SK-N-SH (cell line): ENCODE data around the gene LRRC17. TPM values are rescaled to one million over a fixed set of nuclear protein-coding genes. Genes with fewer than 3 reads are reported as not detected.

Source experiments
- CTCF ChIA-PET: fragments of 300-600, 350-600 bp; formaldehyde crosslinking; extraction: SDS; loops from one replicate; lab custom pipeline; 2021; lab: Yijun Ruan, JAX
- POLR2A ChIA-PET: fragments of 350-600 bp; sonication (Branson Sonifier 250); formaldehyde crosslinking; extraction: SDS; loops from one replicate; lab custom pipeline; 2020; ENCODE audit warnings: antibody characterized with exemption, inconsistent platforms; lab: Yijun Ruan, JAX
- DNase-seq: peaks from one replicate; pipeline ENCODE4 v3.0.0; 2012
- H2AFZ ChIP-seq: fragments of 200-600 bp; sonication (generic); 2 replicates; pipeline ENCODE4 v1.8.1; 2016; ENCODE audit warnings: antibody characterized with exemption, mild to moderate bottlenecking, low read depth
- H3F3A ChIP-seq: fragments of 200-600 bp; sonication (generic); replicated peaks from 2 replicates; pipeline ENCODE3; 2016; ENCODE audit warnings: antibody characterized with exemption, mild to moderate bottlenecking; ENCODE audit not compliant: insufficient read depth
- H3K27ac ChIP-seq, 2 experiments: fragments of 200-500 bp in 1 of 2; fragments of 200-600 bp in 1 of 2; sonication (Bioruptor generic) in 1 of 2; sonication (generic), shearing (Covaris generic) in 1 of 2; 2 replicates each; pipeline versions ENCODE4 v1.5.1 to v1.6.1; 2014 to 2016; ENCODE audit warnings: low read depth in 2 of 2, inconsistent platforms in 1 of 2, low read length in 1 of 2, mild to moderate bottlenecking in 1 of 2, mixed read lengths in 1 of 2
- H3K27me3 ChIP-seq: fragments of 200-600 bp; sonication (generic), shearing (Covaris generic); 2 replicates; pipeline ENCODE4 v1.6.1; 2016; ENCODE audit warnings: mixed run types; ENCODE audit not compliant: insufficient read depth
- H3K36me3 ChIP-seq, 2 experiments: fragments of 200-500 bp in 1 of 2; fragments of 200-600 bp in 1 of 2; sonication (Bioruptor generic) in 1 of 2; sonication (generic) in 1 of 2; replicated peaks in 1 of 2; 2 replicates each; pipeline versions ENCODE3 to v1.5.1; 2014 to 2016; ENCODE audit warnings: low read length in 1 of 2, mild to moderate bottlenecking in 1 of 2; ENCODE audit not compliant: insufficient read depth in 2 of 2, control insufficient read depth in 1 of 2
- H3K4me1 ChIP-seq, 2 experiments: fragments of 200-500 bp in 1 of 2; fragments of 200-600 bp in 1 of 2; sonication (Bioruptor generic) in 1 of 2; sonication (generic), shearing (Covaris generic) in 1 of 2; 2 replicates each; pipeline versions ENCODE4 v1.5.1 to v1.6.1; 2014 to 2016; ENCODE audit warnings: low read depth in 1 of 2, low read length in 1 of 2, mixed run types in 1 of 2; ENCODE audit not compliant: insufficient read depth in 2 of 2, control insufficient read depth in 1 of 2
- H3K4me2 ChIP-seq: fragments of 200-600 bp; sonication (generic), shearing (Covaris generic); 2 replicates; pipeline ENCODE4 v1.6.1; 2017; ENCODE audit warnings: mixed run types
- H3K4me3 ChIP-seq, 2 experiments: fragments of 200-500 bp in 1 of 2; fragments of 200-600 bp in 1 of 2; sonication (Bioruptor generic) in 1 of 2; sonication (generic), shearing (Covaris generic) in 1 of 2; 2 replicates each; pipeline versions ENCODE4 v1.5.1 to v1.8.1; 2014 to 2016; ENCODE audit warnings: low read depth in 2 of 2, inconsistent platforms in 1 of 2, low read length in 1 of 2, mild to moderate bottlenecking in 1 of 2, mixed read lengths in 1 of 2, moderate library complexity in 1 of 2
- H3K79me2 ChIP-seq: fragments of 200-600 bp; sonication (generic); 2 replicates; pipeline ENCODE4 v1.8.1; 2017; ENCODE audit warnings: mild to moderate bottlenecking; ENCODE audit not compliant: insufficient read depth
- H3K9ac ChIP-seq: fragments of 200-600 bp; sonication (generic); 2 replicates; pipeline ENCODE4 v1.6.1; 2017; ENCODE audit warnings: mixed run types
- H3K9me2 ChIP-seq: fragments of 200-600 bp; sonication (generic); 2 replicates; pipeline ENCODE4 v1.6.1; 2017; ENCODE audit warnings: mixed run types
- H3K9me3 ChIP-seq: fragments of 200-600 bp; sonication (generic); 2 replicates; pipeline ENCODE4 v1.6.1; 2017; ENCODE audit warnings: mixed run types, mild to moderate bottlenecking, moderate library complexity
- H4K20me1 ChIP-seq: fragments of 200-600 bp; sonication (generic); 2 replicates; pipeline ENCODE4 v1.6.1; 2017; ENCODE audit warnings: mild to moderate bottlenecking, mixed run types; ENCODE audit not compliant: insufficient read depth
- CTCF ChIP-seq: fragments of 200-600 bp; sonication (generic); IDR thresholded peaks from 2 replicates; pipeline ENCODE4 v1.6.1; 2017; ENCODE audit warnings: antibody characterized with exemption, mild to moderate bottlenecking, moderate library complexity
- EP300 ChIP-seq, 2 experiments: IDR thresholded peaks; 2 replicates each; pipeline versions ENCODE4 v1.4.0 to v1.6.1; 2012; ENCODE audit warnings: borderline replicate concordance in 1 of 2, low read depth in 1 of 2, low read length in 1 of 2
- EZH2phosphoT487 ChIP-seq: fragments of 200-600 bp; sonication (generic); IDR thresholded peaks from 2 replicates; pipeline ENCODE4 v1.6.1; 2017; ENCODE audit warnings: low read depth, mixed run types, mild to moderate bottlenecking, antibody characterized with exemption, moderate library complexity, borderline replicate concordance
- FOXJ3 ChIP-seq: sonication (generic); formaldehyde crosslinking; IDR thresholded peaks from 2 replicates; pipeline ENCODE4 v1.5.1; 2020; ENCODE audit warnings: mild to moderate bottlenecking, missing genetic modification reagents
- GABPA ChIP-seq: IDR thresholded peaks from 2 replicates; pipeline ENCODE4 v1.4.0; 2012; ENCODE audit warnings: low read depth, mild to moderate bottlenecking
- IRF3 ChIP-seq: fragments of 150-350 bp; IDR thresholded peaks from 2 replicates; pipeline ENCODE4 v1.6.1; 2016; ENCODE audit warnings: mild to moderate bottlenecking, low read depth, low read length
- JUND ChIP-seq: IDR thresholded peaks from 2 replicates; pipeline ENCODE4 v1.4.0; 2012
- MXI1 ChIP-seq: IDR thresholded peaks from 2 replicates; pipeline ENCODE4 v1.6.1; 2012; ENCODE audit warnings: mild to moderate bottlenecking, low read depth, low read length, improper control_type of control experiment
- PBX3 ChIP-seq: IDR thresholded peaks from 2 replicates; pipeline ENCODE4; 2012
- POLR2AphosphoS5 ChIP-seq: IDR thresholded peaks from 2 replicates; pipeline ENCODE4 v1.6.1; 2012; ENCODE audit warnings: low read depth, low read length
- RAD21 ChIP-seq: IDR thresholded peaks from 2 replicates; pipeline ENCODE4 v1.6.1; 2012; ENCODE audit warnings: mild to moderate bottlenecking, low read length
- RXRA ChIP-seq: IDR thresholded peaks from 2 replicates; pipeline ENCODE4 v1.4.0; 2012; ENCODE audit warnings: low read depth, mild to moderate bottlenecking, borderline replicate concordance
- SMC3 ChIP-seq: IDR thresholded peaks from 2 replicates; pipeline ENCODE4 v1.6.1; 2012; ENCODE audit warnings: low read depth, low read length, improper control_type of control experiment
- TCF12 ChIP-seq: IDR thresholded peaks from 2 replicates; pipeline ENCODE4 v1.4.0; 2012
- TEAD4 ChIP-seq: IDR thresholded peaks from 2 replicates; pipeline ENCODE4 v1.4.0; 2012; ENCODE audit warnings: mild to moderate bottlenecking, borderline replicate concordance; ENCODE audit not compliant: insufficient read depth
- USF1 ChIP-seq: IDR thresholded peaks from 2 replicates; pipeline ENCODE4 v1.4.0; 2012; ENCODE audit warnings: low read depth, borderline replicate concordance
- YY1 ChIP-seq: IDR thresholded peaks from 2 replicates; pipeline ENCODE4 v1.4.0; 2012; ENCODE audit warnings: low read depth, mild to moderate bottlenecking
- polyA plus RNA-seq, 3 experiments: library from polyadenylated mRNA; depleted of rRNA; stranded (reverse); fragments of >200 nt; gene quantifications; 2 replicates each; pipeline ENCODE4 v1.2.3, GENCODE V29; 2012

LRRC17 gene
- polyA plus RNA-seq, 1 of the 3 experiments (the other 2 are of a cell fraction) = 101 TPM

GRCh38 chr7:102985176-102985783 is 72.5 kb downstream of the LRRC17 start:
- Histone ChIP-seq H3K79me2 (no peaks in the 10 kb centered on the region), H3K9me3 (no peaks in the 10 kb centered on the region), H3K4me3 (no peak overlapping the region), H4K20me1 (no peaks in the 10 kb centered on the region)
- DNase-seq = no peak
- TF ChIP-seq MXI1 = no peak
- no peak for TF ChIP-seq EZH2phosphoT487
- TF ChIP-seq PBX3 = no peak
- no peak for TF ChIP-seq CTCF
- TF ChIP-seq SMC3 = no peak
- TF ChIP-seq GABPA = no peak
- no peak for TF ChIP-seq YY1
- TF ChIP-seq RXRA = no peak
- TF ChIP-seq TCF12 = peak; percentile 84
- TF ChIP-seq IRF3 = no peak
- TF ChIP-seq TEAD4 = no peak
- TF ChIP-seq POLR2AphosphoS5 = no peak
- no peak for TF ChIP-seq RAD21
- peak; percentile 35; the same call in 1 of the 2 replicates for TF ChIP-seq JUND
- TF ChIP-seq FOXJ3 (CRISPR knock-in tag) = no peak
- TF ChIP-seq EP300 (IDR thresholded peaks at IDR 0.05; ENCODE audit: borderline replicate concordance in 1 of 2, low read depth in 1 of 2, low read length in 1 of 2) = peak in 1 of 2 experiments; percentile 33; a peak in 1 of 4 replicates
- no peak for TF ChIP-seq USF1
- TF ChIP-seq, all 33 proteins: peak for 3
- Histone ChIP-seq H2AFZ (no peak overlapping the region), H3K9me2 (no peaks in the 10 kb centered on the region), H3K9ac (no peak overlapping the region), H3K27ac (peak overlapping the region in 1 of 2 experiments; percentile 86; a peak in 2 of 4 replicates), H3K27me3 (no peaks in the 10 kb centered on the region), H3K36me3 (no peaks in the 10 kb centered on the region), H3K4me1 (peaks cover 0 to 11% of the 10 kb centered on the region in 2 experiments; a peak in 2 of 4 replicates), H3F3A (peaks cover 5% of the 10 kb centered on the region), H3K4me2 (peak overlapping the region; percentile 45)
- CTCF ChIA-PET = no interaction called here
- POLR2A ChIA-PET = no interaction called here
